Mesothelial cell of epicardium (in vitro differentiated cells): ENCODE measurements around the gene ERG. TPM values are rescaled to one million over a fixed set of nuclear protein-coding genes. Genes with fewer than 3 reads are reported as not detected.

Source experiments
- DNase-seq, 2 experiments: peaks; one replicate each; pipeline ENCODE4 v3.0.0; 2021; ENCODE audit warnings: low spot score in 2 of 2; ENCODE audit not compliant: unreplicated experiment in 2 of 2
- H3K27ac Mint-ChIP-seq: 2 replicates; pipeline ENCODE4 v1.8.0; 2021; ENCODE audit warnings: mixed read lengths
- H3K27me3 Mint-ChIP-seq: 2 replicates; pipeline ENCODE4 v1.8.0; 2021; ENCODE audit warnings: low read depth, mixed read lengths
- H3K36me3 Mint-ChIP-seq: 2 replicates; pipeline ENCODE4 v1.8.0; 2021; ENCODE audit warnings: mixed read lengths
- H3K4me1 Mint-ChIP-seq: 2 replicates; pipeline ENCODE4 v1.8.0; 2021; ENCODE audit warnings: mixed read lengths
- H3K4me3 Mint-ChIP-seq: 2 replicates; pipeline ENCODE4 v1.8.0; 2021; ENCODE audit warnings: mild to moderate bottlenecking, moderate library complexity, mixed read lengths
- H3K9me3 Mint-ChIP-seq: 2 replicates; pipeline ENCODE4 v1.8.0; 2021; ENCODE audit warnings: mixed read lengths
- total RNA-seq: library from RNA; stranded (reverse); gene quantifications from 3 replicates; pipeline ENCODE4 v1.2.1, GENCODE V29; 2021
- TF ChIP-seq, protein P1 (sequence below): fragments of 200-600 bp; sonication (generic); IDR thresholded peaks from one replicate; pipeline ENCODE4 v1.5.0; 2021; ENCODE audit warnings: antibody characterized with exemption; ENCODE audit not compliant: unreplicated experiment

ERG gene
- total RNA-seq, 1 donor from 2014 or later: 2.5 TPM

DNA sequence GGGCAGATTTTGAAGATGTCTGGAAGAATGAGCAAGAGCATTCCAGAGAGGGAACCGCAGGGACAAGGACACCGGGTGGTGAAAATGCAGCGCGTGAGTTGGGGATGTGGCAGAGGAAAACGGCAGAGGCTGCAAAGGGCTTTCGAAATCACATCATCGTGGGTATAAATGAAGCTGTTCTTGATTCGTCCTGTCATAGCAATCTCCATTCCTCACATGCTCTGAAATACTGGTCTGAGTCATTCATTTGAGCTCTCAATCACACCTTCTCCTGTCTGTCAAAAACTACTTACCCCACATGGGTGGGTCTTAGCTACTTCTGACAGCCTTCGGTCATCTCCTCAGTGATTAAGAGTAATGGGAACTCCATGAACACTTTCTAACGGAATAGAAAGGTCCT lies 81.5 kb downstream of the ERG start:
- no peak overlapping the region for H3K27ac Mint-ChIP-seq
- TF ChIP-seq, protein P1, sequence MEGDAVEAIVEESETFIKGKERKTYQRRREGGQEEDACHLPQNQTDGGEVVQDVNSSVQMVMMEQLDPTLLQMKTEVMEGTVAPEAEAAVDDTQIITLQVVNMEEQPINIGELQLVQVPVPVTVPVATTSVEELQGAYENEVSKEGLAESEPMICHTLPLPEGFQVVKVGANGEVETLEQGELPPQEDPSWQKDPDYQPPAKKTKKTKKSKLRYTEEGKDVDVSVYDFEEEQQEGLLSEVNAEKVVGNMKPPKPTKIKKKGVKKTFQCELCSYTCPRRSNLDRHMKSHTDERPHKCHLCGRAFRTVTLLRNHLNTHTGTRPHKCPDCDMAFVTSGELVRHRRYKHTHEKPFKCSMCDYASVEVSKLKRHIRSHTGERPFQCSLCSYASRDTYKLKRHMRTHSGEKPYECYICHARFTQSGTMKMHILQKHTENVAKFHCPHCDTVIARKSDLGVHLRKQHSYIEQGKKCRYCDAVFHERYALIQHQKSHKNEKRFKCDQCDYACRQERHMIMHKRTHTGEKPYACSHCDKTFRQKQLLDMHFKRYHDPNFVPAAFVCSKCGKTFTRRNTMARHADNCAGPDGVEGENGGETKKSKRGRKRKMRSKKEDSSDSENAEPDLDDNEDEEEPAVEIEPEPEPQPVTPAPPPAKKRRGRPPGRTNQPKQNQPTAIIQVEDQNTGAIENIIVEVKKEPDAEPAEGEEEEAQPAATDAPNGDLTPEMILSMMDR: no peak
- no peak overlapping the region for H3K4me3 Mint-ChIP-seq
- no peak for DNase-seq
- H3K4me1 Mint-ChIP-seq: peaks cover under 1% of the 10 kb centered on the region
- peaks cover 8% of the 10 kb centered on the region for H3K27me3 Mint-ChIP-seq
- H3K36me3 Mint-ChIP-seq: no peaks in the 10 kb centered on the region
- H3K9me3 Mint-ChIP-seq: peaks cover 7% of the 10 kb centered on the region

DNA sequence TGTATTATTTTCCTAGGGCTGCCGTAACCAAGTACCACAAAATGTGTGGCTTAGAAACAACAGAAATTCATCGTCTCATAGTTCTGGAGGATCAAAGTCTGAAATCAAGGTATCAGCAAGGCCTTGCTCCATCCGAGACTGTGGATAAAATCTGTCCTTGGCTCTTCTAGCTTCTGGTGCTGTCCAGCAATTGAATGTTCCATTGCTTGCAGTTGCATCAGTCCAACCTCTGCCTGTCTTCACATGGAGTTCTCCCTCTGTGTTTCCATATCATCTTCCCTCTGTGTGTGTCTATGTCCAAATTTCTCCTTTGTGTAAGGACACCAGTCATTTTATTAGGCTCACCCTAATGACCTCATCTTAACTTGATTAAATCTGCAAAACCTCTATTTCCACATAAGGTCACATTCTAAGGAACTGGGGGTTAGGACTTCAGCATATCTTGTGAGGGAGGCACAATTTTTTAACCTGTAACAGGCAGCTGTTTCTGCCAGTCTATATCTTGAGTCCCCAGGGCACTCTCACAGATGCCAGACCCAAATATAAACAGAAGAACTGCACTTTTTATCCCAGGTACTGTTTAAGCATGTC lies 84.2 kb downstream of the ERG start:
- H3K4me1 Mint-ChIP-seq: peaks cover 5% of the 10 kb centered on the region
- H3K4me3 Mint-ChIP-seq: no peak overlapping the region
- no peak for DNase-seq
- no peaks in the 10 kb centered on the region for H3K36me3 Mint-ChIP-seq
- TF ChIP-seq, protein P1: no peak
- H3K27ac Mint-ChIP-seq: no peak overlapping the region
- peaks cover 4% of the 10 kb centered on the region for H3K27me3 Mint-ChIP-seq
- peaks cover 8% of the 10 kb centered on the region for H3K9me3 Mint-ChIP-seq

DNA sequence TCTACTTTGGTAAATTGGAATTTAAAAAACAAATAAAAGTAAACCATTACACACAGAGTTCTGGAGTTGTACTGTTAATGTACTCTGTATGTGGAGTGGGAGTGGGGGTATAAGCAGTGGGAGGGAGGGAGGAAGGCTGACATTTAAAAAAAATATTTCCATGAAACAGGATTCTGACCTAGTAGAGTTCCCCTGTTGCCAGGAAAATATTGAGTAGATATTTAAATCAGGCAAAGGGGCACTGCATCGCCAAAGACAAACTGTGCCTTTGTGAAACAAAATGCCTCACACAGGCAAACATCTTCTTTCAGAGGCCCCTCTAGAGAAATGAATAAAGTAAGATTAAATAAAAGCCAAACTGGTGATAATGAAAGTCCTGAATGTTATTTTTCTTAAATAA lies 87.8 kb downstream of the ERG start:
- Mint-ChIP-seq H3K27ac (no peak overlapping the region), H3K36me3 (no peaks in the 10 kb centered on the region), H3K27me3 (peaks cover 4% of the 10 kb centered on the region), H3K4me3 (no peak overlapping the region), H3K4me1 (peaks cover 5% of the 10 kb centered on the region), H3K9me3 (peaks cover 8% of the 10 kb centered on the region)
- TF ChIP-seq, protein P1: no peak
- DNase-seq: no peak

DNA sequence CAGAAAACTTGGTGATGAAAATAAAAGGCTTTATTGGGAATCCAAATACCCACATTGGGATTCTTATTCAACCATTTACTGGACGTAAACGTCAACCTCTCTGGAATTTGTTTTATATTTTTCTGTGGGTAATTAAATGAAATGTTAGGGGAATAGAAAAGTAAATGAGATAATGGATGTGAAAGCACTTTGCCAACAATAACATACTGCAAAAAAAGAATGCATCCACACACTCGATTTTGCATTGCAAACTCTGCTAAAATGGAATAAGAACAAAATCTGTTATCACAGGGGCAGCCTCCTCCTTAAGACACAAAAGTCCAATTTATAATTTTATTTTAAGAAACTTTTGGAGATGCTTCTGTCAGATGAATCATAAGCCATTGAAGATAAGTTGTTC lies 88.4 kb downstream of the ERG start:
- Mint-ChIP-seq H3K27me3 (peaks cover 4% of the 10 kb centered on the region), H3K4me3 (no peak overlapping the region), H3K27ac (peak overlapping the region; percentile 16), H3K4me1 (peaks cover 5% of the 10 kb centered on the region), H3K36me3 (no peaks in the 10 kb centered on the region), H3K9me3 (peaks cover 8% of the 10 kb centered on the region)
- TF ChIP-seq, protein P1: no peak
- no peak for DNase-seq

DNA sequence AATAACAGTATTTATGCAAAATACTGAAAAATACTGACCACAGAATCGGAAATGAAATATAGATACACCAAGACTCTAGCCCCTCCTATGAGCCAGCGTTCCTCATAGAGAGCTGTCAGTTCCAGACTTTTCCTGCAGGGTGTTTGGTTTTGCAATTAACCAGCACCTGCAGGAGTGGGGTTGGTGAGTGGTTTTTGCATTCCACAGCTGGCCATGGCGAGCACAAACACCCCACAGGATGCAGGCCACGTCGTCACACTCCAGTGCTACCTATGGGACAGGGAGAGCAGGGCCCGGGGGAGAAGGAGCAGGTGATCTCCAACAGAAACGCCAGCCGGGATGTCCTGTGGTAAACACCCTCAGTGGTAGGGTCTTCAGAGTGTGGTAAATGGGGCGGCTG lies 94.1 kb downstream of the ERG start:
- no peak for DNase-seq
- H3K4me1 Mint-ChIP-seq: peaks cover 7% of the 10 kb centered on the region
- TF ChIP-seq, protein P1: no peak
- no peak overlapping the region for H3K4me3 Mint-ChIP-seq
- no peaks in the 10 kb centered on the region for H3K36me3 Mint-ChIP-seq
- no peak overlapping the region for H3K27ac Mint-ChIP-seq
- H3K9me3 Mint-ChIP-seq: no peaks in the 10 kb centered on the region
- H3K27me3 Mint-ChIP-seq: peaks cover 14% of the 10 kb centered on the region

DNA sequence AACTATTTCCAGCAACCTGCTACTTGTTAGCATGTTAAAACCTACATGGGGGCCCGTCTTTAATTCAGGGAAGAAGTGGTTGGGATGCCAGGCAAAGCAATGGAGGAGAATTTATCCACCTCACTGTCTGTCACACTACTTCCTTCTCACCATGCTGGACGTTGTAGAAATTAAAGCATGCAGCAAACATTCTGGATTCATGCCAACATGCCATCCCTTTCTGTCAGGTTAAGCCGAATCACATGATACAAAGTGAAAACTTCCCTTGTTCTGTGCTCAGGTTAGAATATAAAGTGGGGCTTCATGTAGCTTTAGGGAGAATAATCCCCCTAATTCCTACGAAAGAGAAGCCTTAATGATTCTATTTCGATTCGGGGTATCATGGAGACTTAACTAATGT lies 95.5 kb downstream of the ERG start:
- no peaks in the 10 kb centered on the region for H3K9me3 Mint-ChIP-seq
- H3K4me1 Mint-ChIP-seq: peaks cover 7% of the 10 kb centered on the region
- H3K27ac Mint-ChIP-seq: no peak overlapping the region
- no peak for DNase-seq
- H3K4me3 Mint-ChIP-seq: no peak overlapping the region
- TF ChIP-seq, protein P1: no peak
- H3K36me3 Mint-ChIP-seq: no peaks in the 10 kb centered on the region
- peaks cover 19% of the 10 kb centered on the region for H3K27me3 Mint-ChIP-seq
